GM23338 (cell line): Measurements from ENCODE around the gene STAB2.

Experiments
- EZH2 ChIP-seq: fragments of 200-600 bp; sonication (generic); IDR thresholded peaks from one replicate; pipeline ENCODE4 v1.8.0; 2017; ENCODE audit warnings: antibody characterized with exemption, mild to moderate bottlenecking, low read depth; ENCODE audit not compliant: unreplicated experiment
- TF ChIP-seq, protein P1 (sequence below), 2 experiments: fragments of 200-600 bp in 1 of 2; sonication (generic) in 1 of 2; conservative IDR thresholded peaks; 2 replicates each; pipeline versions ENCODE4 v1.5.1 to v1.6.1; 2016 to 2017; ENCODE audit warnings: antibody characterized with exemption in 2 of 2, low read depth in 2 of 2, mild to moderate bottlenecking in 2 of 2, moderate library complexity in 1 of 2

DNA sequence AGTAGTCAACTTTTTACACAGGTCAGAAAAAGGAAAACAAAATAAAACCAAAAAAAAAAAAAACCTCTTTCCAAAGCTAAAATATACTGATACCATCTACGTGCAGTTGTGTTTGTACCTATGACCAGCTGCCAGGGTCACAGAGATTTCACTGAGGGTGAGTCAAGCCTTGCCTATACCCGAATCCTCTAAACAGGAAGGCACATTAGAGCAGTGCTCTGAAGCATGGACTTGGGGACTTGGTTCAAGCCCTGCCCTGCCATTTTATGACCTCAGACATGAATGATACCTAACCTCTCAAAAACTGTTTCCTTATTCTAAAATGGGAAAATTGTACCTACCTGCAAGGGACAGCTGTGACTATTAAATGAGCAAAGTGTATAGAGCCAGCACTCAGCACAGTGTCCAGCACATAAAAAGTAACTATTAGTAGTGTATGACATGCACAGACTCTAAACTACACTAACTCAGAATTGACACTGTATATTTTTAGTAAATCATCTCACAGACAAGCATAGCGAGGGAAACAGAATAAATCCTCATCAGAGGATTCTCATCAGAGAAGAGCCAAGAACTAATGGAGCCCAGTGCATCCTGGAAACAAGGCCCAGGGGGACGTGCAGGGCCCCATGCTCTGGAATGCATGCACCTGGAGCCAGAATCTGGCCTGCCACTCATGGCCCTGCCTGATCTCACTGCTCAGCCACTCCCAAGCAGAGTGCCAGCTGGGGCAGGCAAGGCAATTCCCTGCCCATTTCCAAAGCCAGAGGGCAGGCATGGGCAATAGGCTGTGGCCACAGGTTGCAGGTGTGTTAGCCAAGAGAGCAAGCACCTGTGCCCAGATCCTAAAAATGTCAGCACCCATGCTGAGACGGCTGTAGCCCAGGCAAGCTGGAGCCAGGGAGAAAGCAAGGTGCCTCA, 196.9 kb downstream of the STAB2 start:
- no peak for TF ChIP-seq EZH2
- TF ChIP-seq, protein P1, sequence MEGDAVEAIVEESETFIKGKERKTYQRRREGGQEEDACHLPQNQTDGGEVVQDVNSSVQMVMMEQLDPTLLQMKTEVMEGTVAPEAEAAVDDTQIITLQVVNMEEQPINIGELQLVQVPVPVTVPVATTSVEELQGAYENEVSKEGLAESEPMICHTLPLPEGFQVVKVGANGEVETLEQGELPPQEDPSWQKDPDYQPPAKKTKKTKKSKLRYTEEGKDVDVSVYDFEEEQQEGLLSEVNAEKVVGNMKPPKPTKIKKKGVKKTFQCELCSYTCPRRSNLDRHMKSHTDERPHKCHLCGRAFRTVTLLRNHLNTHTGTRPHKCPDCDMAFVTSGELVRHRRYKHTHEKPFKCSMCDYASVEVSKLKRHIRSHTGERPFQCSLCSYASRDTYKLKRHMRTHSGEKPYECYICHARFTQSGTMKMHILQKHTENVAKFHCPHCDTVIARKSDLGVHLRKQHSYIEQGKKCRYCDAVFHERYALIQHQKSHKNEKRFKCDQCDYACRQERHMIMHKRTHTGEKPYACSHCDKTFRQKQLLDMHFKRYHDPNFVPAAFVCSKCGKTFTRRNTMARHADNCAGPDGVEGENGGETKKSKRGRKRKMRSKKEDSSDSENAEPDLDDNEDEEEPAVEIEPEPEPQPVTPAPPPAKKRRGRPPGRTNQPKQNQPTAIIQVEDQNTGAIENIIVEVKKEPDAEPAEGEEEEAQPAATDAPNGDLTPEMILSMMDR (conservative IDR thresholded peaks at IDR 0.05; ENCODE audit: low read depth in 2 of 2) = no peak
